H9 (cell line): Measurements from ENCODE around the gene TMEM198. TPM values are rescaled to one million over a fixed set of nuclear protein-coding genes. Genes with fewer than 3 reads are reported as not detected.

Experiments
- DNase-seq: peaks from one replicate; pipeline ENCODE4 v3.0.0-alpha.2; 2017
- H2AFZ ChIP-seq: one replicate; pipeline ENCODE4 v1.6.1; 2013; ENCODE audit warnings: mild to moderate bottlenecking, low read length, control low read depth, moderate library complexity
- H2AK5ac ChIP-seq: 2 replicates; pipeline ENCODE4 v1.6.1; 2013; ENCODE audit warnings: low read length, control low read depth, mixed read lengths; ENCODE audit not compliant: insufficient read length
- H2BK120ac ChIP-seq: one replicate; pipeline ENCODE4 v1.6.1; 2013; ENCODE audit warnings: low read depth, mild to moderate bottlenecking, low read length, control low read depth, inconsistent platforms; ENCODE audit not compliant: poor library complexity, severe bottlenecking
- H2BK12ac ChIP-seq: 2 replicates; pipeline ENCODE4 v1.6.1; 2013; ENCODE audit warnings: low read length, control low read depth, mixed read lengths, low read depth; ENCODE audit not compliant: insufficient read length
- H2BK15ac ChIP-seq: 2 replicates; pipeline ENCODE4 v1.6.1; 2013; ENCODE audit warnings: low read depth, low read length, control low read depth
- H2BK20ac ChIP-seq: one replicate; pipeline ENCODE4 v1.6.1; 2013; ENCODE audit warnings: low read depth, mild to moderate bottlenecking, low read length, control low read depth, inconsistent platforms; ENCODE audit not compliant: poor library complexity, severe bottlenecking
- H2BK5ac ChIP-seq: 2 replicates; pipeline ENCODE4 v1.6.1; 2013; ENCODE audit warnings: low read length, control low read depth, mixed read lengths; ENCODE audit not compliant: insufficient read length
- H3K14ac ChIP-seq: 2 replicates; pipeline ENCODE4 v1.6.1; 2013; ENCODE audit warnings: low read length, control low read depth; ENCODE audit not compliant: insufficient read depth
- H3K18ac ChIP-seq: 2 replicates; pipeline ENCODE4 v1.6.1; 2013; ENCODE audit warnings: low read depth, mild to moderate bottlenecking, mixed read lengths, low read length, control low read depth; ENCODE audit not compliant: insufficient read length
- H3K23ac ChIP-seq: 2 replicates; pipeline ENCODE4 v1.6.1; 2013; ENCODE audit warnings: low read length, control low read depth, mixed read lengths, low read depth; ENCODE audit not compliant: insufficient read length
- H3K23me2 ChIP-seq: 2 replicates; pipeline ENCODE4 v1.6.1; 2013; ENCODE audit warnings: low read depth, mild to moderate bottlenecking, mixed read lengths, low read length, control low read depth; ENCODE audit not compliant: insufficient read length, poor library complexity, severe bottlenecking
- H3K27ac ChIP-seq: 2 replicates; pipeline ENCODE4 v1.5.1; 2013; ENCODE audit warnings: low read length, control low read depth, mixed read lengths, low read depth; ENCODE audit not compliant: insufficient read length
- H3K27me3 ChIP-seq: 2 replicates; pipeline ENCODE4 v1.6.1; 2013; ENCODE audit warnings: low read length, control low read depth, inconsistent platforms; ENCODE audit not compliant: insufficient read depth
- H3K4ac ChIP-seq: 2 replicates; pipeline ENCODE4 v1.6.1; 2013; ENCODE audit warnings: low read depth, mild to moderate bottlenecking, control low read depth, inconsistent platforms, low read length, moderate library complexity
- H3K4me1 ChIP-seq: 2 replicates; pipeline ENCODE4 v1.6.1; 2013; ENCODE audit warnings: low read length, control low read depth, inconsistent platforms; ENCODE audit not compliant: insufficient read depth
- H3K4me2 ChIP-seq: 2 replicates; pipeline ENCODE4 v1.6.1; 2013; ENCODE audit warnings: low read length, control low read depth, mixed read lengths; ENCODE audit not compliant: insufficient read length, insufficient read depth
- H3K56ac ChIP-seq: 2 replicates; pipeline ENCODE4 v1.6.1; 2013; ENCODE audit warnings: low read depth, mild to moderate bottlenecking, mixed read lengths, low read length, control low read depth; ENCODE audit not compliant: insufficient read length
- H3K79me1 ChIP-seq: 2 replicates; pipeline ENCODE4 v1.6.1; 2013; ENCODE audit warnings: low read depth, mild to moderate bottlenecking, moderate library complexity, low read length, control low read depth, inconsistent platforms; ENCODE audit not compliant: insufficient read depth, poor library complexity, severe bottlenecking
- H3K79me2 ChIP-seq: 2 replicates; pipeline ENCODE4 v1.6.1; 2013; ENCODE audit warnings: low read length, control low read depth, inconsistent platforms; ENCODE audit not compliant: insufficient read depth
- H3K9ac ChIP-seq: 2 replicates; pipeline ENCODE4 v1.6.1; 2013; ENCODE audit warnings: low read length, control low read depth, mixed read lengths; ENCODE audit not compliant: insufficient read length; ENCODE audit errors: extremely low read depth
- H3K9me3 ChIP-seq: one replicate; pipeline ENCODE4 v1.6.1; 2013; ENCODE audit warnings: low read depth, low read length, inconsistent platforms; ENCODE audit not compliant: control insufficient read depth
- H3T11ph ChIP-seq: one replicate; pipeline ENCODE4 v1.6.1; 2013; ENCODE audit warnings: mild to moderate bottlenecking, low read length, control low read depth, inconsistent platforms
- H4K20me1 ChIP-seq: one replicate; pipeline ENCODE4 v1.6.1; 2013; ENCODE audit not compliant: control insufficient read depth, insufficient read length, insufficient read depth
- H4K5ac ChIP-seq: 2 replicates; pipeline ENCODE4 v1.6.1; 2013; ENCODE audit warnings: low read depth, mild to moderate bottlenecking, mixed read lengths, low read length, control low read depth; ENCODE audit not compliant: insufficient read length
- H4K8ac ChIP-seq: replicated peaks from 2 replicates; pipeline ENCODE4 v1.6.1; 2013; ENCODE audit warnings: low read length, control low read depth, mixed read lengths, low read depth; ENCODE audit not compliant: insufficient read length
- H4K91ac ChIP-seq: 2 replicates; pipeline ENCODE4 v1.6.1; 2013; ENCODE audit warnings: low read depth, mild to moderate bottlenecking, moderate library complexity, mixed read lengths, low read length, control low read depth; ENCODE audit not compliant: insufficient read length
- H3K27ac Mint-ChIP-seq, 3 experiments: 2 replicates in 2 of 3; 3 replicates in 1 of 3; pipeline ENCODE4 v1.8.0; 2020 to 2021; ENCODE audit warnings: mixed read lengths in 3 of 3, mild to moderate bottlenecking in 1 of 3, moderate library complexity in 1 of 3
- H3K27me3 Mint-ChIP-seq: 2 replicates; pipeline ENCODE4 v1.8.0; 2021; ENCODE audit warnings: low read depth, mild to moderate bottlenecking, moderate library complexity, mixed read lengths
- H3K36me3 Mint-ChIP-seq, 3 experiments: 2 replicates in 2 of 3; 3 replicates in 1 of 3; pipeline ENCODE4 v1.8.0; 2020 to 2021; ENCODE audit warnings: low read depth in 3 of 3, mixed read lengths in 3 of 3; ENCODE audit not compliant: insufficient read depth in 1 of 3
- H3K4me1 Mint-ChIP-seq, 2 experiments: 2 replicates each; pipeline ENCODE4 v1.8.0; 2020; ENCODE audit warnings: mixed read lengths in 2 of 2
- H3K4me3 Mint-ChIP-seq, 2 experiments: 2 replicates in 1 of 2; 3 replicates in 1 of 2; pipeline ENCODE4 v1.8.0; 2020 to 2021; ENCODE audit warnings: mild to moderate bottlenecking in 2 of 2, mixed read lengths in 2 of 2, moderate library complexity in 1 of 2
- H3K9me3 Mint-ChIP-seq, 2 experiments: 2 replicates in 1 of 2; 3 replicates in 1 of 2; pipeline ENCODE4 v1.8.0; 2020; ENCODE audit warnings: mild to moderate bottlenecking in 2 of 2, mixed read lengths in 2 of 2, moderate library complexity in 1 of 2
- CTCF ChIP-seq: fragments of 200-600 bp; sonication (generic); conservative IDR thresholded peaks from 3 replicates; pipeline ENCODE4 v1.8.0; 2021; ENCODE audit warnings: antibody characterized with exemption, mild to moderate bottlenecking
- WGBS: extraction: QIAGEN DNeasy Blood & Tissue Kit; methylation state at CpG from one replicate; pipeline ENCODE4 v1.1.7; 2013; ENCODE audit warnings: missing lambda C conversion rate, low lambda C conversion rate, mixed read lengths; ENCODE audit not compliant: insufficient read length; ENCODE audit errors: extremely low coverage; 5-methylcytosine and 5-hydroxymethylcytosine counted together
- total RNA-seq: library from RNA; stranded (reverse); gene quantifications from 2 replicates; pipeline ENCODE4 v1.2.1, GENCODE V29; 2021

The TMEM198 gene
- total RNA-seq, 1 experiment from 2014 or later = 7.7 TPM

GRCh38 chr2:219576505-219577388, 32.9 kb downstream of the TMEM198 start:
- Mint-ChIP-seq H3K4me3 (peak overlapping the region; percentile 14 to 37; a peak in 4 of 5 replicates), H3K9me3 (no peaks in the 10 kb centered on the region; a peak in 1 of 5 replicates), H3K27ac (peak overlapping the region in 2 of 3 experiments; percentile 21 to 72; a peak in 3 of 7 replicates), H3K27me3 (peaks cover 18% of the 10 kb centered on the region), H3K4me1 (peaks cover 45 to 57% of the 10 kb centered on the region in 2 experiments), H3K36me3 (no peaks in the 10 kb centered on the region)
- H3K27ac ChIP-seq = no peak overlapping the region
- H2BK5ac ChIP-seq = no peak overlapping the region
- no peak overlapping the region for H2BK20ac ChIP-seq
- peak overlapping the region; percentile 37; the same call in 1 of the 2 replicates for H3K14ac ChIP-seq
- no peaks in the 10 kb centered on the region for H3K23me2 ChIP-seq
- no peaks in the 10 kb centered on the region for H3K79me1 ChIP-seq
- no peak overlapping the region for H3K9ac ChIP-seq
- no peak overlapping the region for H2AFZ ChIP-seq
- no peaks in the 10 kb centered on the region; the same call in 1 of the 2 replicates for H3K27me3 ChIP-seq
- H2BK15ac ChIP-seq = no peak overlapping the region
- no CpG with 5 or more reads among the region's 15 CpGs for WGBS
- no peak overlapping the region for H3K18ac ChIP-seq
- no peak for TF ChIP-seq CTCF
- no peak overlapping the region for H2BK120ac ChIP-seq
- no peak overlapping the region for H3T11ph ChIP-seq
- peak; percentile 70 for DNase-seq
- H2AK5ac ChIP-seq = no peak overlapping the region
- H4K91ac ChIP-seq = no peak overlapping the region
- no peak overlapping the region for H3K4ac ChIP-seq
- H3K56ac ChIP-seq = no peak overlapping the region
- H2BK12ac ChIP-seq = no peak overlapping the region
- H3K23ac ChIP-seq = no peak overlapping the region
- no peak overlapping the region for H4K8ac ChIP-seq
- H3K4me2 ChIP-seq = peak overlapping the region; percentile 44
- H3K79me2 ChIP-seq = no peaks in the 10 kb centered on the region
- no peaks in the 10 kb centered on the region for H3K9me3 ChIP-seq
- H4K5ac ChIP-seq = no peak overlapping the region
- H4K20me1 ChIP-seq = no peaks in the 10 kb centered on the region
- H3K4me1 ChIP-seq = peaks cover 5% of the 10 kb centered on the region; the same call in 1 of the 2 replicates
